WTC11 (cell line): ENCODE data around the gene ABAT. TPM values are rescaled to one million over a fixed set of nuclear protein-coding genes. Genes with fewer than 3 reads are reported as not detected.

Source experiments
- ATAC-seq: fragments of 200-7000 bp; cut with Tn5 transposase; 2 replicates; pipeline ENCODE4 v1.10.0; 2021; ENCODE audit warnings: mild to moderate bottlenecking, moderate library complexity
- CTCF ChIA-PET: fragments of 300-600 bp; sonication (Branson Sonifier 250); formaldehyde crosslinking; loops from one replicate; lab custom pipeline; 2021; ENCODE audit warnings: antibody characterized with exemption; lab: Charles Lee
- POLR2A ChIA-PET: fragments of 350-600 bp; sonication (Branson Sonifier 250); formaldehyde crosslinking; loops from one replicate; lab custom pipeline; 2021; ENCODE audit warnings: antibody characterized with exemption; lab: Charles Lee
- DNase-seq: peaks from one replicate; pipeline ENCODE4 v3.0.0; 2021; ENCODE audit warnings: low spot score
- H3K27ac Mint-ChIP-seq: 2 replicates; pipeline ENCODE4 v1.8.0; 2021; ENCODE audit warnings: mixed read lengths
- H3K27me3 Mint-ChIP-seq: 2 replicates; pipeline ENCODE4 v1.8.0; 2021; ENCODE audit warnings: low read depth, mild to moderate bottlenecking, moderate library complexity, mixed read lengths
- H3K36me3 Mint-ChIP-seq: 2 replicates; pipeline ENCODE4 v1.8.0; 2021; ENCODE audit warnings: mixed read lengths
- H3K4me1 Mint-ChIP-seq: 2 replicates; pipeline ENCODE4 v1.8.0; 2022; ENCODE audit warnings: mixed read lengths
- H3K4me3 Mint-ChIP-seq: 2 replicates; pipeline ENCODE4 v1.8.0; 2021; ENCODE audit warnings: mild to moderate bottlenecking, moderate library complexity, mixed read lengths
- H3K9me3 Mint-ChIP-seq: 2 replicates; pipeline ENCODE4 v1.8.0; 2021; ENCODE audit warnings: mixed read lengths
- CREM ChIP-seq: sonication (generic); formaldehyde crosslinking; IDR thresholded peaks from 2 replicates; pipeline ENCODE4 v1.8.1; 2022; ENCODE audit warnings: mild to moderate bottlenecking, missing genetic modification reagents, moderate library complexity
- ESRRA ChIP-seq: sonication (generic); formaldehyde crosslinking; IDR thresholded peaks from 2 replicates; pipeline ENCODE4 v1.8.1; 2022; ENCODE audit warnings: mild to moderate bottlenecking, missing genetic modification reagents, borderline replicate concordance
- GABPB1 ChIP-seq: sonication (generic); formaldehyde crosslinking; IDR thresholded peaks from 2 replicates; pipeline ENCODE4 v1.8.1; 2023; ENCODE audit warnings: mild to moderate bottlenecking, missing genetic modification reagents
- HMGA2 ChIP-seq: fragments of 250-450 bp; sonication (Bioruptor Pico); IDR thresholded peaks from 2 replicates; pipeline ENCODE4 v1.4.0; 2021; ENCODE audit warnings: mild to moderate bottlenecking, moderate library complexity
- MXD4 ChIP-seq: fragments of 250-450 bp; sonication (Bioruptor Pico); IDR thresholded peaks from 2 replicates; pipeline ENCODE4 v1.8.0; 2021; ENCODE audit warnings: mild to moderate bottlenecking, moderate library complexity, borderline replicate concordance
- NR3C1 ChIP-seq: sonication (generic); formaldehyde crosslinking; conservative IDR thresholded peaks from 2 replicates; pipeline ENCODE4 v1.8.1; 2023; ENCODE audit warnings: low read depth, mild to moderate bottlenecking, missing genetic modification reagents
- PRRX2 ChIP-seq: fragments of 250-450 bp; sonication (Bioruptor Pico); IDR thresholded peaks from 2 replicates; pipeline ENCODE4 v1.8.0; 2021; ENCODE audit warnings: mild to moderate bottlenecking
- RORB ChIP-seq: fragments of 250-450 bp; sonication (Bioruptor Pico); IDR thresholded peaks from 2 replicates; pipeline ENCODE4 v1.9.0; 2021; ENCODE audit warnings: mild to moderate bottlenecking
- SMAD3 ChIP-seq: sonication (generic); formaldehyde crosslinking; IDR thresholded peaks from 2 replicates; pipeline ENCODE4 v1.8.0; 2022; ENCODE audit warnings: missing genetic modification reagents, mild to moderate bottlenecking, borderline replicate concordance
- TEAD4 ChIP-seq: sonication (generic); formaldehyde crosslinking; IDR thresholded peaks from 2 replicates; pipeline ENCODE4 v1.8.0; 2022; ENCODE audit warnings: mild to moderate bottlenecking, missing genetic modification reagents
- ZNF263 ChIP-seq: sonication (generic); formaldehyde crosslinking; IDR thresholded peaks from 2 replicates; pipeline ENCODE4 v1.8.1; 2022; ENCODE audit warnings: low read depth, mild to moderate bottlenecking, moderate library complexity, missing genetic modification reagents
- ZNF396 ChIP-seq: fragments of 250-450 bp; sonication (Bioruptor Pico); IDR thresholded peaks from 2 replicates; pipeline ENCODE4 v1.8.0; 2021; ENCODE audit warnings: mild to moderate bottlenecking, moderate library complexity, borderline replicate concordance
- total RNA-seq: library from RNA; stranded (reverse); gene quantifications from 3 replicates; pipeline ENCODE4 v1.2.3, GENCODE V29; 2021
- TF ChIP-seq, protein P1 (sequence below): sonication (generic); formaldehyde crosslinking; IDR thresholded peaks from 2 replicates; pipeline ENCODE4 v1.8.1; 2023; ENCODE audit warnings: mild to moderate bottlenecking, missing genetic modification reagents, moderate library complexity
- TF ChIP-seq, protein P2 (sequence below): fragments of 250-450 bp; sonication (Bioruptor Pico); IDR thresholded peaks from 2 replicates; pipeline ENCODE4 v1.9.0; 2021; ENCODE audit warnings: moderate library complexity, mild to moderate bottlenecking, inconsistent platforms, borderline replicate concordance
- TF ChIP-seq, protein P3 (sequence below): sonication (generic); formaldehyde crosslinking; IDR thresholded peaks from 2 replicates; pipeline ENCODE4 v1.8.1; 2023; ENCODE audit warnings: mild to moderate bottlenecking, missing genetic modification reagents
- TF ChIP-seq, protein P4 (sequence below): sonication (generic); formaldehyde crosslinking; IDR thresholded peaks from 2 replicates; pipeline ENCODE4 v1.8.1; 2022; ENCODE audit warnings: mild to moderate bottlenecking, missing genetic modification reagents, moderate library complexity, borderline replicate concordance
- TF ChIP-seq, protein P5 (sequence below): fragments of 250-450 bp; sonication (Bioruptor Pico); conservative IDR thresholded peaks from 2 replicates; pipeline ENCODE4 v1.9.0; 2021; ENCODE audit warnings: mild to moderate bottlenecking

The ABAT gene
- total RNA-seq, 1 experiment from 2014 or later: 6.6 TPM

DNA sequence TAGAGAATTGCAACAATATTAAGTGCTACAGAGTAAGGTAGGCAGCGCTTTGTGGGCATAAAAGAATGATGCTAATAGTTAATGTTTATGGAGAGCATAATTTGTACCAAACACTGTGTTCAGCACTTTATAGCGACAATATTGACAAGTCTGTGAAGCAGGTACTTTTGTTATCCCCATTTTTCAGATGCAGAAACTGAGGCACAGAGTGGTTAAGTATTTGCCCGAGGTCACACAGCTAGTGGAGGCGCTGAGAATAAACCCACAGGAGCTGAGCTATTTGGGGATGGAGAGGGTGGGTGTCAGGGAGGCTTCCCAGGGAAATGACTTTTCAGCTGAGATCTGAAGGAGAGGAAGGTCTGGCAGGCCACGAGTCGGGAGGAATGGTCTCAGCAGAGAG is 83.6 kb downstream of the ABAT start (continued):
- TF ChIP-seq, protein P1, sequence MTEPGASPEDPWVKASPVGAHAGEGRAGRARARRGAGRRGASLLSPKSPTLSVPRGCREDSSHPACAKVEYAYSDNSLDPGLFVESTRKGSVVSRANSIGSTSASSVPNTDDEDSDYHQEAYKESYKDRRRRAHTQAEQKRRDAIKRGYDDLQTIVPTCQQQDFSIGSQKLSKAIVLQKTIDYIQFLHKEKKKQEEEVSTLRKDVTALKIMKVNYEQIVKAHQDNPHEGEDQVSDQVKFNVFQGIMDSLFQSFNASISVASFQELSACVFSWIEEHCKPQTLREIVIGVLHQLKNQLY: no peak
- TF ChIP-seq, protein P2, sequence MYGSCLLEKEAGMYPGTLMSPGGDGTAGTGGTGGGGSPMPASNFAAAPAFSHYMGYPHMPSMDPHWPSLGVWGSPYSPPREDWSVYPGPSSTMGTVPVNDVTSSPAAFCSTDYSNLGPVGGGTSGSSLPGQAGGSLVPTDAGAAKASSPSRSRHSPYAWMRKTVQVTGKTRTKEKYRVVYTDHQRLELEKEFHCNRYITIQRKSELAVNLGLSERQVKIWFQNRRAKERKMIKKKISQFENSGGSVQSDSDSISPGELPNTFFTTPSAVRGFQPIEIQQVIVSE: no peak
- TF ChIP-seq ZNF263 (CRISPR knock-in tag): no peak

DNA sequence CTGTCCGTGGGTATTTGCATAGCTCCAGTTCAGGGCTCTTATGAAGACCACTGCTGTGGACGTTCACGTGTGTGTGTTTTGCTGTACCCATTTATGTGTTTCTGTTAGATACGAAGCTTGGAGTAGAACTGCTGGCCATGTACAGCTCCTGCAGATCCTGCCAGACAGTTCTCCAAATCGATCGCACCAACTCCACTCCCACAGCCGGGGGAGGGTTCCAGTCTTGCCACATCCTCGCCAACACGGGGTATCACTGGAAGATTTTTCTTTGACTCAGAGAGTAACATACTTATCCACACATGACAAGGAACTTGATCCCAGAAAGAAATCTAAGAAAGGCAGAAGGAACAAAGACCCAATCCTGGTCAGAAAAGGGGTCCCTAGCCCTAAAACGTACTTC is 85.6 kb downstream of the ABAT start:
- Mint-ChIP-seq H3K4me1 (peaks cover 14% of the 10 kb centered on the region), H3K36me3 (no peaks in the 10 kb centered on the region), H3K27ac (no peak overlapping the region), H3K4me3 (no peak overlapping the region), H3K9me3 (no peaks in the 10 kb centered on the region), H3K27me3 (no peaks in the 10 kb centered on the region)
- ATAC-seq: no peak
- no peak for DNase-seq
- no peak for TF ChIP-seq ZNF263 (CRISPR knock-in tag)
- TF ChIP-seq ZNF396 (CRISPR knock-in tag): no peak
- TF ChIP-seq, protein P3, sequence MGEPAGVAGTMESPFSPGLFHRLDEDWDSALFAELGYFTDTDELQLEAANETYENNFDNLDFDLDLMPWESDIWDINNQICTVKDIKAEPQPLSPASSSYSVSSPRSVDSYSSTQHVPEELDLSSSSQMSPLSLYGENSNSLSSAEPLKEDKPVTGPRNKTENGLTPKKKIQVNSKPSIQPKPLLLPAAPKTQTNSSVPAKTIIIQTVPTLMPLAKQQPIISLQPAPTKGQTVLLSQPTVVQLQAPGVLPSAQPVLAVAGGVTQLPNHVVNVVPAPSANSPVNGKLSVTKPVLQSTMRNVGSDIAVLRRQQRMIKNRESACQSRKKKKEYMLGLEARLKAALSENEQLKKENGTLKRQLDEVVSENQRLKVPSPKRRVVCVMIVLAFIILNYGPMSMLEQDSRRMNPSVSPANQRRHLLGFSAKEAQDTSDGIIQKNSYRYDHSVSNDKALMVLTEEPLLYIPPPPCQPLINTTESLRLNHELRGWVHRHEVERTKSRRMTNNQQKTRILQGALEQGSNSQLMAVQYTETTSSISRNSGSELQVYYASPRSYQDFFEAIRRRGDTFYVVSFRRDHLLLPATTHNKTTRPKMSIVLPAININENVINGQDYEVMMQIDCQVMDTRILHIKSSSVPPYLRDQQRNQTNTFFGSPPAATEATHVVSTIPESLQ (CRISPR knock-in tag): no peak
- TF ChIP-seq GABPB1: no peak
- TF ChIP-seq, protein P4, sequence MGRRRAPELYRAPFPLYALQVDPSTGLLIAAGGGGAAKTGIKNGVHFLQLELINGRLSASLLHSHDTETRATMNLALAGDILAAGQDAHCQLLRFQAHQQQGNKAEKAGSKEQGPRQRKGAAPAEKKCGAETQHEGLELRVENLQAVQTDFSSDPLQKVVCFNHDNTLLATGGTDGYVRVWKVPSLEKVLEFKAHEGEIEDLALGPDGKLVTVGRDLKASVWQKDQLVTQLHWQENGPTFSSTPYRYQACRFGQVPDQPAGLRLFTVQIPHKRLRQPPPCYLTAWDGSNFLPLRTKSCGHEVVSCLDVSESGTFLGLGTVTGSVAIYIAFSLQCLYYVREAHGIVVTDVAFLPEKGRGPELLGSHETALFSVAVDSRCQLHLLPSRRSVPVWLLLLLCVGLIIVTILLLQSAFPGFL (CRISPR knock-in tag): no peak
- TF ChIP-seq RORB (CRISPR knock-in tag): no peak
- TF ChIP-seq TEAD4 (CRISPR knock-in tag): no peak
- no peak for TF ChIP-seq SMAD3
- TF ChIP-seq CREM (CRISPR knock-in tag): no peak
- ChIA-PET CTCF (no interaction called here), POLR2A (no interaction called here)

DNA sequence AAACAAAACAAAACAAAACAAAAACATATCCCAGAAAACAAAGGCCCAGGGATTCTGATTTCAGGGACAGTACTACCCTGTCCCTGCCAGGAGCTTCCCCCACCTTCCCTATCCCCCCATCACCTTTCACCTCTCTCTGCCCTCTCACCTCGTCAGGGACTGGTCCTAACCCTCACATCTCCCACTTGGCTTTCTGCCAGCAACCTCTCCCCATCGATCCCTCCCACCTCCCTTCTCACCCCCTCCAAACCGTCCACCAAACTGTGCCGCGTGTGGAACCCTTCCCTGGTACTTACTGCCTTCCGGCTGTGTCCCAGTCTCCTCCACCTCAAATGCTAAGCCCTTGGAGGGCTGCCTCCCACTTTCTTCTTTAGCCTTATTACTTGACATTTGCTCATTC is 86.7 kb downstream of the ABAT start:
- Mint-ChIP-seq H3K36me3 (no peaks in the 10 kb centered on the region), H3K4me1 (peaks cover 18% of the 10 kb centered on the region), H3K27ac (no peak overlapping the region), H3K27me3 (no peaks in the 10 kb centered on the region), H3K4me3 (no peak overlapping the region), H3K9me3 (no peaks in the 10 kb centered on the region)
- TF ChIP-seq SMAD3: no peak
- DNase-seq (no peak), ATAC-seq (no peak)
- ChIA-PET POLR2A (no interaction called here), CTCF (no interaction called here)

DNA sequence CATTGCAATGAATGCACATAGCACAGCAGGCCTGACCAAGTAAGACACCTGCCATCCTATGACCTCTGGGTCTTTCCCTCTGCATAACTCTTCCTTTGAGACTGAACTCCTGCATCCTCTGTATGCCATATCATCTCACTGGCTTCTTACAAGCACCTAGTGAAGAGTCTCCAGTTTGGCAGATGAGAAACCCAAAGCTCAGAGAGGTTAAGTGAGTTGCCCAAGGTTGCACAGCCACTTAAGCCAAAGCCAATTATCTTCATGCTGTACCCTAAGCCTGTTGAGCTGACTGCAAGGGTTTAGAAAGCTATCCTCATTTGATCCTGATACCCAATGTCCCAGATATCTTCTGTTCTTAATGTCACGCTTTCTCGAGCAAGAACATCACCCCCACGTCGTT is 87.8 kb downstream of the ABAT start:
- no peaks in the 10 kb centered on the region for H3K27me3 Mint-ChIP-seq
- no peak overlapping the region for H3K4me3 Mint-ChIP-seq
- no peaks in the 10 kb centered on the region for H3K9me3 Mint-ChIP-seq
- TF ChIP-seq NR3C1 (CRISPR knock-in tag) (no peak), MXD4 (CRISPR knock-in tag) (no peak), HMGA2 (CRISPR knock-in tag) (no peak), PRRX2 (CRISPR knock-in tag) (no peak), ESRRA (no peak)
- TF ChIP-seq, protein P5, sequence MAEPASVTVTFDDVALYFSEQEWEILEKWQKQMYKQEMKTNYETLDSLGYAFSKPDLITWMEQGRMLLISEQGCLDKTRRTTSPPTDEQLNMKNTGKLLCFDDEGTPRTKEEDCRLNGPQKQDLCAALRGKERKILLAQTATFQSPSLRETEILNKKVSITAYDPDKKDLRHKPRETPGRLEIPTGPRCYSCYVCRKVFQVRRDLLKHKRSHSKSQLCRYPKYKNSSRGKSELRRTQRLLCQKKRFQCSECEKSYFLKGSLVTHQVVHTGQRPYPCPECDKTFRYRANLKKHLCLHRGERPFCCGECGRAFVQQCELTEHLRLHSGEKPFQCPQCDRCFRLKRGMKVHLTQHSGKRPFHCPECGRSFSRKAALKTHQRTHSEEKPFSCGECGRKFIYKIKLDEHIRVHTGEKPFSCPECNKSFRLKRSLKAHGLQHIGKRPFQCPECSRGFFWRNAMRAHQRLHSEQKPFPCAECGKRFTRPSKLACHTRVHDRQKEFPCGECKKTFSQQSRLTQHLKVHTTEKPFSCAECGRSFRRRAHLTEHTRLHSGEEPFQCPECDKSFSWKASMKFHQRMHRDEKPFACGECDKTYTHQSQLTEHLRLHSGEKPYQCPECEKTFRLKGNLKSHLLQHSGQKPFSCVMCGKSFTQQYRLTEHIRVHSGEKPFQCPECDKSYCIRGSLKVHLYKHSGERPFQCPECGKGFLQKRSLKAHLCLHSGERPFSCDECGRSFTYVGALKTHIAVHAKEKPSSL (CRISPR knock-in tag): no peak
- no peaks in the 10 kb centered on the region for H3K36me3 Mint-ChIP-seq
- H3K27ac Mint-ChIP-seq: no peak overlapping the region
- ChIA-PET POLR2A (no interaction called here), CTCF (interaction anchor here (1.0 kb wide), 1 partner anchor 118 kb away, joined by 3 read pairs; no protein-coding TSS in a partner anchor)
- H3K4me1 Mint-ChIP-seq: peaks cover 18% of the 10 kb centered on the region
- ATAC-seq (no peak), DNase-seq (no peak)
